Dermis lymphatic vessel endothelial cell (primary cell): ENCODE data around the gene AP5S1. TPM values are rescaled to one million over a fixed set of nuclear protein-coding genes. Genes with fewer than 3 reads are reported as not detected.

Experiments
- total RNA-seq: library from RNA; depleted of rRNA; stranded (reverse); fragments of >200 nt; gene quantifications from 2 replicates; pipeline ENCODE4 v1.2.1, GENCODE V29; 2014

Gene AP5S1
- 15.8 and 19.8 TPM in 2 replicates for total RNA-seq

GRCh38 chr20:3820048-3820900 lies at the start of gene AP5S1:
TSS of gene AP5S1 (plus strand) at chr20:3820547. CDS start at chr20:3822118, 1,571 bp downstream.

GRCh38 chr20:3781153-3781910 lies 39.0 kb upstream of the AP5S1 start, which contains the start of gene SPEF1:
TSS of gene SPEF1 (minus strand) at chr20:3781448. CDS start at chr20:3781287, 161 bp downstream.

GRCh38 chr20:3786665-3787323 lies 33.6 kb upstream of the AP5S1 start, which contains the start of gene CENPB:
TSS of gene CENPB (minus strand) at chr20:3786740. CDS start at chr20:3786483, 257 bp downstream.

GRCh38 chr20:3795511-3796468 lies 24.6 kb upstream of the AP5S1 start, which contains the start of gene CDC25B:
TSS of gene CDC25B (plus strand) at chr20:3796310. CDS start at chr20:3796532, 222 bp downstream.

GRCh38 chr20:3846740-3847428 lies 26.5 kb downstream of the AP5S1 start, which contains the start of gene MAVS:
TSS of gene MAVS (plus strand) at chr20:3846834. CDS start at chr20:3854625, 7,791 bp downstream.

Other genes with a start within 250 kb of the AP5S1 start
- gene GFRA4, start 157.1 kb upstream of the AP5S1 start, total RNA-seq, result not detected in 2 replicates
- gene ADAM33, start 138.5 kb upstream of the AP5S1 start, total RNA-seq, result 0.09 and 0.11 TPM in 2 replicates
- not detected in 2 replicates for gene SIGLEC1, start 107.9 kb upstream of the AP5S1 start, total RNA-seq
- 5.9 and 14.2 TPM in 2 replicates for gene HSPA12B, start 87.9 kb upstream of the AP5S1 start, total RNA-seq
- gene ADISSP, start 52.8 kb upstream of the AP5S1 start, total RNA-seq, result 12.1 and 12.5 TPM in 2 replicates
- under 0.01 TPM in 1 of 2 replicates, not detected in the other for gene SPEF1, start 39.1 kb upstream of the AP5S1 start, total RNA-seq
- 72.8 and 82.2 TPM in 2 replicates for gene CENPB, start 33.8 kb upstream of the AP5S1 start, total RNA-seq
- gene CDC25B, start 24.2 kb upstream of the AP5S1 start, total RNA-seq, result 18.0 and 24.2 TPM in 2 replicates
- 15.2 and 15.5 TPM in 2 replicates for gene MAVS, start 26.3 kb downstream of the AP5S1 start, total RNA-seq
- 36.0 and 37.3 TPM in 2 replicates for gene PANK2, start 68.8 kb downstream of the AP5S1 start, total RNA-seq
- gene RNF24, start 195.0 kb downstream of the AP5S1 start, total RNA-seq, result 2.7 and 3.6 TPM in 2 replicates